NCI-H2171 treated with DMSO at 0.1 percent for 48 hours (cell line): ENCODE data around the gene NATD1.
"Not testable (repeated sequence)": the region's sequence is repeated elsewhere in the genome, so short reads cannot be mapped to it uniquely, and the experiment has no call there.

Experiments
- DNase-seq: peaks from one replicate; lab custom pipeline; 2025; lab: John Stamatoyannopoulos, UW

The NATD1 gene

DNA sequence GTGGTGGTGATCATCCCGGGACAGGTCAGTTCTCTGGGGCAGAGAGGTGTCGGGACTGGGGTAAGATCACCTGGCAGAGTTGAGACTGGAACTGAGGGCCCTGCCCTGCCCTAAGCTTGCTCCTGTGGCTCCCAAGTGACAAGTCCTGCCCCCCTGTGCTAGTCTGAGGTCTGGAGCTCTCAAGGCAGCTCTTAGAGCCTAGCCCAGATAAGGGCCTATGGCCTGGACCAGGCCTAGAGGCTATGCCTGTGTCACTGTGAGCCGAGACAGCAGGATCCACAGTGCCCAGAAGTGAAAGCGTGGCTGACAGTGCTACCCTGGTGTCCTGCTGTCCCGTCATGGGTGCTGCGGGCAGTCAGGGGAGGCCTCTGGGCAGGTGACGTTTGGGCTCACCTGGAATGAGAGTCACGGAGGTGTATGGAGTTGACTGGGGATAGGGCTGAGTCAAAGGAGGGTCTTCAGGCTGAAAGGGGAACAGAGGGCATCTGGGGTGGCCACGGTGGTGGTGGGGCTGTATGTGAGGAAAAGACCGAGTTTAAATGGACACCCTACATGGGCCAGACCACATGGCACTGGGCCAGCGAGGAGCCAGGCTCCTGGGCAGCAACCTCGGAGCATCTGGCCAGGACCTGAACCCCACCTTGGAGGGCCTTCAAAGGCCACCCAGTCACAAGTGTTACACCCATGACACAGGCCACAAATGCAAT lies 5.5 kb downstream of the NATD1 start:
- no peak for DNase-seq

DNA sequence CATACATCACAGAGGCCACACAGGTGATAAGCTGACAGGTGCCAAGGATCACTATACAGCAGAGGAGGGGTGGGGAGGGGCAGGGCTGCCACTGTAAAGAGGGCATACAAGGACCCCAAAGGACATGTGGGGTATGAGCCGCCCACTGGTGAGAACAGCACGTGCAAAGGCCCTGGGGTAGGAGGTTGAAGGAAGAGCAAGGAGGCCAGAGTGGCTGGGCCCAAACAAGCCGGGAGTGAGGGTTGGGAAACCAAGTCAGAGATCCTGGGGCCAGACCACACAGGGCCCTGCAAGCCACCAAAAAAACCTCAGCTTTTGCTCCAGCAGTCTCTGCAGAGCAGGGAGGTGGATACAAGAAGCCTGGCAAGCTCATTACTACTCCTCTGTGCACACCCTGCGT lies 6.5 kb downstream of the NATD1 start:
- no peak for DNase-seq

DNA sequence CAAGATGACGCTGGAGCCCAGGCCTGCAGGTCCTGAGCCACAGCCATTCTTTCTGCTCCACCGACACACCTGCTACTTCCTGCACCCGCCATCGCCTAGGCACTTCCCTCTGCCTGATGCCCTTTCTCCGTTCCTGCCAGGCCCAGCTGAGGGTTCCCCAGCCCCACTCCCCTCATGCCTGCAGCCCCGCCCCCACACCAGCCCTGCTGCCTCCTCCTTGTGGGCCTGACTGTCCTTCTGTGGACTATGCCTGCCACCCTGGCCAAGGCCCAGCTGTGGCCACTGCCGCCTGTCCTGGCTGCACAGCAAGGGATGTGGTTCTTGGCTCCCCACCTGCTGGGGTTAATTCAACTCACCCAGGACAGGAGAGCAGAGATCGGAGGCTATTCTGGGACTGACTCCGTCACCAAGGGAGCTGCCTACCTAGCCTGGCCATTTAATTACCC lies 7.5 kb downstream of the NATD1 start:
- DNase-seq: no peak

DNA sequence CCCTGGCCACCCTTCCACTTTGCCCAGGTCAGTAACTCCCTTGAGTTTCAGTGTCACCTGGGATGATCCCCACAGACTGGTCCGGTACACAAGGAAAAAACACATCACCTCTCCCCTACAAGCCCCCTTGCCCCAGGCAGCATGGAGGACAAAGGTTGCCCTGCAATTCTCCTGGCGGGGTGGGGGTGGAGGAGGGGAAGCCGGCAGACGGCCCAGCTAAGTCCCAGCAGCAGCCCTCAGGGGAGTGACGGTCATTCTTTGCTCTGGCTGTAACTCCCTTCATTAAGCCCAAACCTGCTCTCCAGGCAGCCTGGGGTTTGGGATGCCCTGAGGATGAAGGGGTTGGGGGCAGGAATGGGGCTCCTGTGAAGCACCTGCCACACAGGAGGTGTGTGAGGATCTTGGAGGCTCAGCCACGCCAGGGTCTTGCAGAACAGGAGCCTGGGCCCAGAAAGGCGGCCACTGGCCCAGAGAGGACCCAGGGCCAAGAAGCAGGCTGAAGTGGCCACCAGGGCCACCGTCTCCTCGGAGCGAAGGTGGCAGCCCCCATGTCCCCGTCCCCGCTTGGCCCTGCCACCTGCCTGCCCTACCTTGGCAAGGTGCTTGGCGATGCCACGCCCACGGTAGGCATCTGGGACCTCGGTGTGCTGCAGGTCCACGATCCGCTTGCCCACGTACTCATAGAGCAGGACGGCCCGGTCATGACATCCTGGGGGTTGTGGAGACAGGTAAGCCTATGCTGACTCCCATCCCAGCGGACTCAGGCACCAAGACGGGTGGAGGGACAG lies 9.5 kb downstream of the NATD1 start:
- DNase-seq: no peak

DNA sequence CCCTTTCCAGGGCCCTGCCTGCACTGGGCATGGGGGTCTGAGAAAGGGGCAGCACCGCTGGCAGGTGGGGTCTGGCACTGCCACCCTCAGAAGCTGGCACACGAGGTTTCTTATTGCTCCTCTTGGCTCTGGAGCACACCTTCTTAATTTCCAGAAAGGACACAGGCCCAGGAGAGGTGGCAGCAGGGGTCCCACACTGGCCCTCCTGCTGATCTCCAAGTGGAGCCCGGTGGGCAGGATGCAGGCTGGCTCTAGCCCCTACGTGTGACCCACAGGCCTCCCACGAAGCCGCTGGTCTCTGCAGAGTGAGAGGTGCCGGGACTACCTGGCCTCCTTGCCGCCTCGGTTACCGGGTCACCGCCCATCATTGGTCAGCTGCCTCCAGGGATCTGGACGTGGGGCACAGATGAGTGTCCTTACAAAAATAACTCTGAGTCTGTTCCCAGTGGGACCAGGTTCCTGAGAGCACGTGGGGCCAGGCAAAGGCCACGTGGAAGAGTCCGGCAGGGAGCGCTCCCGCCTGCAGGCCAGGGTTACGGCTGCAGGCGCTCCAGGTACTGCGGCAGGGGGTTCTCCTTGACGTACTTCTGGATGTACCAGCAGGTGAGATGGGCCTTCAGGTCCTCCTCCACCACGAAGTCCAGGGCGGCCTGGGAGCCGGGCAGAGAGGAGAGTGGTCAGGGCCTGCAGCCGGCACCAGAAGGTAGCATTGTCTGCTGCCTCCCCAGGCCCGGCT lies 10.3 kb downstream of the NATD1 start:
- DNase-seq: no peak

DNA sequence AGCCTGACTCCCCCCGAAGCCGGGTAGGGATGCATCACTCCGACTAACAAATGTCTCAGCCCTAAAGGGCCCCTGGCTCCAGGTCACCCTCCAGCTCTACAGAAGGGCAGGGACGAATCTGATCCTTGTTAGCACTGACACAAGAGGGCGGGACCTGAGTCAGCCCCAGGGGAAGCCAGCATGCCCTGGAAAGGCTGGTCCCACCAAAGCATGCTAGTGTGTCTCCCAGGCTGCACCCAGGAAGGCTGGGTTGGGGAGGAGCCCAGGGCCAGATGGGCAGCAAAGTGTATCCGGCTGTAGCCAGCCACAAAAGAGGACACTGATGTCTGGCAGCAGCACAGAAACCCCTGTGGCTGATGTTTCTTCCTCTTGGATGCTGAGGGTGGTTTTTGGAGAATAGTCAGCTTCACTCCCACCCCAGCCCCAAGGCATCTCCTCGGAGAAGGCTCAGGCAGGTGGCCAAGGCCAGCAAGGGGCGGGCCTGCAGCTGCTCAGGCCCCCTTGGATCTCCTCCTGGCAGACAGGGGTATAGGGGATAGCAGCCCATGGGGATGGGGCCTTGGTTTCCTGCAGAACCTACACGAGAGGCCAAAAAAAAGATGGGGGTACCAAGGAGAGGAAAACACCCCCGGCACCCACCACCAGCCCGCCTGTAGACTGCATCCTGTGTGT lies 11.0 kb downstream of the NATD1 start:
- DNase-seq: no peak

DNA sequence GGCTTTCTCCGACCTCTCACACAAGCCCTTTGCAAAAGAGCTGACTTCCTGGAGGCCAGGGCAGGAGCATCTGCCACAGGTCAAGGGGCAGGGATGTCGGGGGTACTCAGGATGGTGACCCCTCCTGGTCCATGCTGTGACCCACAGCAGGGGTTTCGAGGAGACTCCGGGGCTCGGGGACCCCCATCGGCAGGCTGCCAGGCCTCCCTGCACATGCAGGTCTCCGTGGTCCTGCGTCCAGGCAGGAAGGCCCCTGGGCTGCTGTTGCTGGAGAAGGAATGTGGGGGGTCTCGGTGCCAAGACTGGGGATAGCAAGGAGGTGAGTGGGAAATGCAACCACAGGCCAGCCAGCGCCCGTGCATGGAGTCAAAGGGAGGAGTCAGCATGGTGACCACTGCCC lies 11.6 kb downstream of the NATD1 start:
- DNase-seq: no peak

DNA sequence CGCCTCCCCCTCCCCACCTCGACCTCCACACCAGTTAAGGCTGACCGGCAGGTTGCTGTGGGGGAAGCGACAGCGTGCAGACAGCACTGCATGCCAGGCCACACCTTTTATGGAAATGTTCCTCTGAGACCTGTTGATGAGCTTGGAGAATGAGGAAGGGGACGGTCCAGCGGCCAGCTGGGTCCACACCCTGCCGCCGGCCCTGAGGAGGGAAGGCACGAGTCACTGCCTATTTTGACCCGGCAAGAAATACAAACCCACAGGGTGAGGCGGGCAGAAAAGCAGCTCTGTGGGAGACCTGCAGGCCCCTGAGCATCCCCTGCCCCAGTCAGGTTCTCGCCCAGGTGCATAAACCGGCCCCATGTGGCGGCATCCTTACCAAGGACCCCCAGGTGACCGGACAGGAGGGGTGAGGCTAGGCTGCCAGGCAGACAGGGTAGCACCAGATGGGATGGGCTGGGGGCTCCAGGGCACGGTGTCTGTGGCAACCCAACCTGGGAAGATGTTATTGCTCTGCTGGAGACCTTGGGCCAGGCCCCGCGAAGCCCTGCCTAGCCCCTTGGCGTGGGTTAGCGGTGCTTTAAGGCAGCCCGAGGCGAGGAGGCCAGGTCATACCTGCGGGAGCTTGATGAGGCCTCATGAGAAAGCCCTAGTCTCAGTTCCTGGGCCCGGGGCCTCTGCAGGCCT lies 12.7 kb downstream of the NATD1 start:
- no peak for DNase-seq

DNA sequence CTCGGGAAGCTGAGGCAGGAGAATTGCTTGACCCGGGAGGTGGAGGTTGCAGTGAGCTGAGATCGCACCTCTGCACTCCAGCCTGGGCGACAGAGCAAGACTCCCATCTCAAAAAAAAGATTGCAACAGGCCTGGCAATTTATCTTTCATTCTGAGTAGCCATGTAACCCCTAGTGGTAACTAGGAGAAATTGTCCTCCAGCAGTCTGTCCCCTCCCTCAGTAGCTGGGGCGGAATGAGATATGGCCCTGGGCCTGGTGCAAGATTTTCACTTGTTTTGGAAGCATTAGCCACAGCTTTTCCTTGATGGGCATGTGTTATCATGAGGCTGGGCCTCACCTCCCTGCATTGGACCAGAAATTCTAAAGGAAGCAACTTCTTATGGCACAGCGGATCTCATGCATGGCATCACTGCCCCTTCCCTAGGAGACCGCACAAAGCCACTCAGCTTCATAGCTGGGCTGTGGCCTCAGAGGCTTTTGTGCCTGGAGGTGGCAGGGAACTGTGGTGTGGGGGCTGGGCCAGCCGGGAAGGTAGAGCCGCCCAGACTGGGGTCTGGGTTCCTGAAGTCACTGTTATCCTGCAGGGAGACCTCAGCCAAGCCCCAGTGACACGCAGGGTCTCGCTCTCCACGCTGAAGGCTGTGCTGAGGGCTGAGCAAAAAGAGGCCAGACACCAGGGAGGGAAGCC lies 13.4 kb downstream of the NATD1 start:
- DNase-seq: peak; percentile 39

DNA sequence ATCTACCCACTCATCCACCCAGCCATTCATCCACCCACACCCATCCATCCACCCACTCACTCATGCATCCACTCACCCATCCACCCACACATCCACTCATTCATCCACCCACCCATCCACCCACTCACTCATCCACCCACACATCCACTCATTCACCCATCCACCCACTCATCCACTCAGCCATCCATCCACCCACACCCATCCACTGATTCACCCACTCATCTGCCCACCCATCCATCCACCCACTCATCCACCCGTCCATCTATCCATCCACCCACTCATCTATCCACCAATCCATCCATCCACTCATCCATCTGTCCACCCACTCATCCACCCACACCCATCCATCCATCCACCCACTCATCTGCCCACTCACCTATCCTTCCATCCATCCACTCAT lies 17.3 kb downstream of the NATD1 start:
- DNase-seq: no peak

DNA sequence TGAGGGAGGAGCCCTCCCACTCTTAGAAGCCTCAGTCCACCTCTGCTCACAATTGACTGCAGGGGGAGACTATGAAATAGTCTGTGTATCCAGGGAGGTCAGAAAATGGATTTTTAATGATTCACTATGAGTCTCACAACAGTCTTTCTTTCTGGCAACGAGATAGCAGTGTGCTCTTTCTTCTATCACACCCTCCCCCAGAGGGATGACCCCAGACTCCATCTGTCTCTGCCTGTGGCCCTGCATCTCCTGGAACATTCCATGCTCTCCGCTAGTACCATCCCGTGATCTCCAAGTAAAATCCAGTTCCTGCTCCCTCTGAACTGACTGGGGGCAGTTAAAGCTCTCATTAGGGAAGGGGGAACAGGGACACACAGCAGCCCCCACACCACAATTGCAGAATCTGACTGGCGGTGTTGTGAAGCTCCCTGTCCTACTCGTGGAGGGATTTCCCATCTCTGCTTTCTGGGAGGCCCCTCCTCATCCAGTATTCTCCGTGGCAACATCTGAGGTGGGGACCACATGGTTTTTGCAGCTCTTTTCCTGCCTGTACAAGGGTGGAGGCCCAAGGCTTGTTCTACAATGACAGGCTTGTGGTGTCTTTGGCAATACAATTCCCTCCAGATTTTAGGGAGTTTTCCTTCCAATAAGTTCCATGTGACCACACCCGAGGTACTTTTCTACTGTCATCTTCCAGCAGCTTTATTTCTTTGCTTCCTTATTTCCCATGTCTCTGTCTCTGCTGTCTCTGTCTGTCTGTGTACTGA lies 19.4 kb downstream of the NATD1 start:
- no peak for DNase-seq

DNA sequence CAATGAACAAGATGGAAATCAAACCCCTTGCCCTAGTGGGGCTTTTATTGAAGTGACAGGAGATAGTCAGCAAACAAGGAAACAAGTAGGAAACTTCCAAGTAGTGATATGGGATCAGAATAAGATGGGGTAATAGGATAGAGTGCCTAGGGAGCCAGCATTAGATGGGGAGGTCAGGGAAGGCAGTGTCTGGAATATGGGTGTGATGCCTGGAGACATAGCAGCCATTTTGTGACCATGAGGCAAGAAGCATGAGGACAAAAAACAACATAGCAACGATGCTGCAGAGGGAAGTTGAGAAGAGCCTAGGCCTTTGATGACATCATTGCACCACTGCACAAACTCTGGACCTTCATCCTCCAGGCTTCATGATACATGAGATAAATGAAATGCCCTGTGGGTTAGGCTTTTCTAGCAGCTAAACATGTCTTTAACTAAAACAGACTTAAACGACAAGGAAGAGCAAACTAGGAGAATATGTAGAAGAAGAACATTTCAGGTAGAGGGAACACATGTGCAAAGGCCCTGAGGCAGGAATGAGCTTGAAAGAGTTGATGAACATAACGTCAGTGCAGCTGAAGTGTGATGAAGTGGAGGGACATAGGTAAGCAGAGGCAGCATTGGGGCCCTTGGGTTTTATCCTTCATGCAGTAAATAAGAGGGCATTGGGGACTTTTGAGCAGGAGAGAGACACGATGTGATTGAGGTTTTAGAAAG lies 21.0 kb downstream of the NATD1 start:
- no peak for DNase-seq

DNA sequence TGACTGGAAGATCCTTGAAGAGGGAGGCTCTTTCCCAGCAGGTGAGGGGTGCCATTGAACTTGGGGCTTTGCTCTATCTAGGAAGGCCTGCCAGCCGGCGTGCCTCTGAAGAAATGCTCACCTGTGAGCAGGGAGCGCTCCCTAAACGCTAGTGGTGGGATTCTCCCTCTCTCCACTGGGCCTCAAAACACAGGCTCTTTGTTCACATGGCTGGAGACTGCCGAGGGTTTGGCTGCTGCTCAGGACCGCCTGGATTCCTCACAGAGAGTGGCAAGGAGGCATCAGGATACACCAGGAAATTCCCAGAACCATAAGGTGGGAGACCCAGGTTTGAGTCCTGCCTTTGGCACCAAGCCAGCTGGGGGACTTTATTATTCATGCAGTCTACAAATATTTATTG lies 21.7 kb downstream of the NATD1 start:
- DNase-seq: no peak

DNA sequence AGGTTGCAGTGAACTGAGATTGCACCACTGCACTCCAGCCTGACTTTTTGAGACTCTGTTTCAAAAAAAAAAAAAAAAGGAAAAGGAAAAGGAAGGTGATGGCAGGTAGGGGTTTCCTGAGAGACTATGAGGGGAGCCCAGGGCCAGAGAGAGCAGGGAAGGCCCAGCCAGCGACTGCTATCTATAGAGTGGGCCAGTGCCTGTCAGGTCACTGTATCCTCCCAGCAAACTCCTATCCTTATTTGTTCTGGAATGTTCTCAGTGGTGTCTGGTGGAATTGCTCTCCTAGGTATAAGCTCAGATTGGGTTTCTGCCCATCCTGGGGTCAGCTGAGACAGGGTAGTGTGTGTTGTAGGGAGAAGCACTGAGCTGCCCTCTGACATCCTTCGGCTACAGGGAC lies 24.4 kb downstream of the NATD1 start:
- DNase-seq: no peak

DNA sequence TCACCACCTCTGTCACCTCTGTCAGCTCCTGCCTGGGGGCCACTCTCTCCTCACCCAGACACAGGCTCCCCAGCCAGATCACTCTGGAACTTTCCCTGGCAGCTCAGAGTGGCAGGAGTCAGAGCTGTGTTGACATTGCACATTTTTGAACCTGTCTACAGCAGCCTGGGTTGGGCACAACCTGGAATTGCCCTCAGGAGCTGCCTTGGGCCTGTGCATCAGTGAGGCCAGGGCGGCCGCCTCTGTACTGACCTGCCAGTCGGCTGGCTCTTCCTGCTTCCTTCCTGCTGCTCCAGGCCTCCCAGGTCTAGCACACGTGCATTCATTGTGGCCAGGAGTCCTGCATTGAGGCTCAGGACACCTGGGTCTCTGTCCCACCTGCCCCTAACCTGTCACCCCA lies 25.1 kb downstream of the NATD1 start:
- no peak for DNase-seq

DNA sequence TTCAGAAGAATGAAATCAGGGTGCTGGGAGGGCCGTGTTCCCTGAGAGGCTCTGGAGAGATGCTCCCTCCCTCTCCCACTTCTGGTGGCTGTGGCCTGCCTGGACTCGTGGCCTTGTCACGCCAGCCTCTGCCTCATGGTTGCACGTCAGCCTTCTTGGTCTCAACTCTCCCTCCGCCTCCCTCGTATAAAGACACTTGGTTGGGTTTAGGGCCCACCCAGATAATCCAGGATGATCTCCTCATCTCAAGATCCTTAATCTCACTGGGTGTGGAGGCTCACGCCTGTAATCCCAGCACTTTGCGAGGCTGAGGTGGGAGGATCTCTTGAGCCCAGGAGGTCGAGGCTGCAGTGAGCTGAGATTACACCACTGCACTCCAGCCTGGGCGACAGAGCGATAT lies 25.9 kb downstream of the NATD1 start:
- DNase-seq: not testable (repeated sequence)

DNA sequence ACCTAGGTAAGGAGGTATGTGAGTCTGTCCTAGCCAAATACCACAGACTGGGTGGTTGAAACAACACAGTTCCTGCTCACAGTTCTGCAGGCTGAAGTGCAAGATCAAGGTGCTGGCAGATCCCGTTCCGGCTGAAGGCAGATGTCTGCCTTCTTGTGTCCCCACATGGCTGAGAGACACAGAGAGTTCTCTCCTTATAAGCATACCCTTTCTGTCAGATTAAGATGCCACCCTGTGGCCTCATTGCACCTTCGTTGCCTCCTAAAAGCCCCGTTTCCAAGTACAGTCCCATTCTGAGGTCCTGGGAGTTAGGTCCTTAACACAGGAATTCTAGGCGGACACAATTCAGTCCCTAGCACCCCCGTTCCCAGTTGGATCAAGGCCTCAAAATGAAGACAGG lies 30.1 kb downstream of the NATD1 start:
- DNase-seq: no peak

DNA sequence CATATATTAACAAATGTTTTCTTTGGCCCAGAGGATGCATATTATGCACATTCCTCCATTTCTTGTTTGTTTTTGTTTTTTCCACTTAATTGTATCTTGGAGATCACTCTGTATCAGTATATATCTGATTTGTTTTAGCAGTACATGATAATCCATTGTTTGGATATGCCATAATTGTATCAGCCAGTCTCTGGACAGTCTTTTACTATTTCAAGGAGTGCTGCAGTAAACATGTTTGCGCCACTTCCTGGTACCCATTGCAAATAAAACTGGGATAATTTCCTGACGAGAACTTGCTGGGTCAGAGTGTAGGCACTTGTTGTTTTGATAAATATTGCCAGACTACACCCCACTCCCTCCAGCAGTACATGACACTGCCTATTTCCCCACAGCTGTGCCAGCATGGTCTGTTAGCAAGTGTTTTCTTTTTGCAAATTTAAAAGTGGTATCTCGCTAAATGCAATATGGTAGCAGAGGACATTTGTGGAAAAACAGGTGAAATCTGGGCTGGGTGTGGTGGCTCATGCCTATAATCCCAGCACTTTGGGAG lies 34.3 kb downstream of the NATD1 start:
- no peak for DNase-seq

DNA sequence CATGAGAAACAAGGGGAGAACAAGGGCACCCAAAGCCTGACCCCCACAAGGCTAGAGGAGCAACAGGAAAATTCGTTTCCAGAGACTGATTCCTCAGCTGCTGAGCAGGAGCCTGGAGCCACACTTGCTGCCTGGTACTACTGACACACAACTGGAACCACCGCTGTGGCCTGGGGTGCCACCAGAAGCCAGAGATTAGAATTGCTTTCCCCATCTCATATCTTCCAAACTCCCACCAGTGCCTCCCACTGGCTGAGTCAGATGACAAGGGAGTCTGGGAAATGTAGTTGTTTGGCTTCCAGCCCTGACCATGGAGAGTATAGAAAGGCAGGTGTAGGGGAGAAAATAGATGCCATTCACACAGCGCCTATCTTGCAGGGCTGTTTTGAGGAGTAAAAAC lies 35.1 kb downstream of the NATD1 start:
- DNase-seq: no peak
